ENCODE results near the gene ZNF587B. TPM values are rescaled to one million over a fixed set of nuclear protein-coding genes. Genes with fewer than 3 reads are reported as not detected.
A peak's percentile ranks its signal among the peaks of the same experiment; 100 is the strongest.
"Not testable (repeated sequence)": the region's sequence is repeated elsewhere in the genome, so short reads cannot be mapped to it uniquely, and the experiment has no call there.

ZNF587B gene
- 24.9 and 29.8 TPM in 2 replicates for total RNA-seq
- long read RNA-seq, partial matches to known transcripts = 0 of 15 reads
- long read RNA-seq, other reads (novel, unspliced or antisense) = 8 of 15 reads

GRCh38 chr19:57830071-57830602, at the start of gene ZNF587B:
Gene ZNF587B (plus strand): TSS chr19:57830299. CDS start chr19:57830529, 230 bp downstream.
- peak; percentile 62 for TF ChIP-seq CTCF (IDR thresholded peaks at IDR 0.05; ENCODE audit: unreplicated experiment)
- Mint-ChIP-seq H3K4me1 (ENCODE audit: low read depth) (peaks cover 45% of the 10 kb centered on the region), H3K36me3 (ENCODE audit: insufficient read depth) (peaks cover 17% of the 10 kb centered on the region), H3K4me3 (ENCODE audit: low read depth) (peak within 1 kb of the TSS; percentile 86), H3K9me3 (ENCODE audit: low read depth) (no peaks in the 10 kb centered on the region), H3K27me3 (no peaks in the 10 kb centered on the region), H3K27ac (peak within 1 kb of the TSS; percentile 94)
- peak; percentile 78 for DNase-seq (ENCODE audit: low spot score, unreplicated experiment)

GRCh38 chr19:57786286-57786685, 43.8 kb upstream of the ZNF587B start:
- no peak for DNase-seq (ENCODE audit: low spot score, unreplicated experiment)
- Mint-ChIP-seq H3K4me1 (ENCODE audit: low read depth) (no peaks in the 10 kb centered on the region), H3K27ac (no peak overlapping the region), H3K27me3 (no peaks in the 10 kb centered on the region), H3K9me3 (ENCODE audit: low read depth) (peaks cover 6% of the 10 kb centered on the region), H3K4me3 (ENCODE audit: low read depth) (no peak overlapping the region), H3K36me3 (ENCODE audit: insufficient read depth) (peaks cover 54% of the 10 kb centered on the region)
- TF ChIP-seq CTCF (IDR thresholded peaks at IDR 0.05; ENCODE audit: unreplicated experiment) = no peak

GRCh38 chr19:57786906-57787305, 43.2 kb upstream of the ZNF587B start:
- Mint-ChIP-seq H3K4me1 (ENCODE audit: low read depth) (no peaks in the 10 kb centered on the region), H3K27ac (no peak overlapping the region), H3K27me3 (no peaks in the 10 kb centered on the region), H3K4me3 (ENCODE audit: low read depth) (no peak overlapping the region), H3K36me3 (ENCODE audit: insufficient read depth) (peaks cover 52% of the 10 kb centered on the region), H3K9me3 (ENCODE audit: low read depth) (peaks cover 6% of the 10 kb centered on the region)
- no peak for TF ChIP-seq CTCF (IDR thresholded peaks at IDR 0.05; ENCODE audit: unreplicated experiment)
- no peak for DNase-seq (ENCODE audit: low spot score, unreplicated experiment)

GRCh38 chr19:57788114-57788692, 41.9 kb upstream of the ZNF587B start:
- TF ChIP-seq CTCF (IDR thresholded peaks at IDR 0.05; ENCODE audit: unreplicated experiment) = no peak
- Mint-ChIP-seq H3K4me1 (ENCODE audit: low read depth) (no peaks in the 10 kb centered on the region), H3K27ac (no peak overlapping the region), H3K4me3 (ENCODE audit: low read depth) (no peak overlapping the region), H3K9me3 (ENCODE audit: low read depth) (peaks cover 6% of the 10 kb centered on the region), H3K27me3 (no peaks in the 10 kb centered on the region), H3K36me3 (ENCODE audit: insufficient read depth) (peaks cover 50% of the 10 kb centered on the region)
- DNase-seq (ENCODE audit: low spot score, unreplicated experiment) = no peak

- no peak overlapping the region for H3K4me3 Mint-ChIP-seq (ENCODE audit: low read depth)
- no peak for DNase-seq (ENCODE audit: low spot score, unreplicated experiment)
- no peaks in the 10 kb centered on the region for H3K27me3 Mint-ChIP-seq
- no peak for TF ChIP-seq CTCF (IDR thresholded peaks at IDR 0.05; ENCODE audit: unreplicated experiment)
- H3K36me3 Mint-ChIP-seq (ENCODE audit: insufficient read depth) = peaks cover 48% of the 10 kb centered on the region
- H3K27ac Mint-ChIP-seq = no peak overlapping the region
- H3K4me1 Mint-ChIP-seq (ENCODE audit: low read depth) = no peaks in the 10 kb centered on the region
- H3K9me3 Mint-ChIP-seq (ENCODE audit: low read depth) = peaks cover 6% of the 10 kb centered on the region
Observed at GRCh38 chr19:57789288-57789687, 40.8 kb upstream of the ZNF587B start.

GRCh38 chr19:57796580-57796979, 33.5 kb upstream of the ZNF587B start:
- Mint-ChIP-seq H3K36me3 (ENCODE audit: insufficient read depth) (peaks cover 21% of the 10 kb centered on the region), H3K4me1 (ENCODE audit: low read depth) (peaks cover 18% of the 10 kb centered on the region), H3K27ac (peak overlapping the region; percentile 69)
- not testable (repeated sequence) for H3K27me3 Mint-ChIP-seq; DNase-seq (ENCODE audit: low spot score, unreplicated experiment); H3K9me3 Mint-ChIP-seq (ENCODE audit: low read depth); H3K4me3 Mint-ChIP-seq (ENCODE audit: low read depth)

All from progenitor cell of endocrine pancreas (in vitro differentiated cells).